HEK293 (cell line): ENCODE results near the gene GIPC2.

Experiments used
- CTCF ChIA-PET: fragments of 350-600 bp; formaldehyde crosslinking; extraction: SDS; loops from one replicate; lab custom pipeline; 2021; ENCODE audit warnings: antibody characterized with exemption; lab: Yijun Ruan, JAX
- POLR2A ChIA-PET: fragments of 300-600 bp; formaldehyde crosslinking; extraction: SDS; loops from one replicate; lab custom pipeline; 2020; ENCODE audit warnings: antibody characterized with exemption, inconsistent platforms; lab: Yijun Ruan, JAX
- H3K27ac ChIP-seq: fragments of 200-500 bp; sonication (Bioruptor generic); 2 replicates; pipeline ENCODE4 v1.5.1; 2014; ENCODE audit warnings: low read depth, low read length, control low read depth, inconsistent platforms; ENCODE audit errors: extremely low read depth
- H3K36me3 ChIP-seq, 2 experiments: fragments of 200-500 bp in 1 of 2; sonication (Bioruptor generic) in 1 of 2; 1 replicate in 1 of 2; 2 replicates in 1 of 2; pipeline ENCODE4 v1.5.1; 2014 to 2017; ENCODE audit warnings: inconsistent platforms in 2 of 2, low read length in 2 of 2; ENCODE audit not compliant: control insufficient read depth in 2 of 2, insufficient read depth in 1 of 2
- H3K4me1 ChIP-seq: fragments of 200-500 bp; sonication (Bioruptor generic); 2 replicates; pipeline ENCODE4 v1.5.1; 2014; ENCODE audit warnings: mild to moderate bottlenecking, low read length, inconsistent platforms; ENCODE audit not compliant: control insufficient read depth, insufficient read depth
- H3K4me3 ChIP-seq: 2 replicates; pipeline ENCODE4 v1.5.1; 2011; ENCODE audit warnings: low read depth, mild to moderate bottlenecking, control low read depth, low read length, moderate library complexity
- H3K9me3 ChIP-seq: fragments of 200-500 bp; sonication (Bioruptor generic); 2 replicates; pipeline ENCODE4 v1.5.1; 2014; ENCODE audit warnings: low read depth, low read length, inconsistent platforms; ENCODE audit not compliant: control insufficient read depth, insufficient read depth
- EGR2 ChIP-seq: fragments of 450-650 bp; formaldehyde crosslinking; IDR thresholded peaks from 2 replicates; pipeline ENCODE4 v1.5.1; 2016; ENCODE audit warnings: low read depth, missing biosample characterization, missing genetic modification characterization
- GLI2 ChIP-seq: fragments of 450-650 bp; formaldehyde crosslinking; IDR thresholded peaks from 2 replicates; pipeline ENCODE4; 2017; ENCODE audit warnings: missing biosample characterization, missing genetic modification characterization, low read depth, borderline replicate concordance
- GLI4 ChIP-seq: fragments of 450-650 bp; formaldehyde crosslinking; IDR thresholded peaks from 2 replicates; pipeline ENCODE4 v1.5.1; 2016; ENCODE audit warnings: missing biosample characterization, missing genetic modification characterization
- KLF10 ChIP-seq: fragments of 450-650 bp; IDR thresholded peaks from 2 replicates; pipeline ENCODE4 v1.5.1; 2018; ENCODE audit warnings: missing biosample characterization, mild to moderate bottlenecking, missing genetic modification characterization
- KLF8 ChIP-seq: fragments of 450-650 bp; formaldehyde crosslinking; IDR thresholded peaks from 2 replicates; pipeline ENCODE4 v1.5.1; 2016; ENCODE audit warnings: missing biosample characterization, missing genetic modification characterization
- REPIN1 ChIP-seq: fragments of 450-650 bp; formaldehyde crosslinking; IDR thresholded peaks from 2 replicates; pipeline ENCODE4 v1.5.1; 2017; ENCODE audit warnings: missing biosample characterization, missing genetic modification characterization, low read depth
- YY2 ChIP-seq: fragments of 450-650 bp; formaldehyde crosslinking; IDR thresholded peaks from 2 replicates; pipeline ENCODE4 v1.5.1; 2016; ENCODE audit warnings: missing biosample characterization, missing genetic modification characterization
- ZFP41 ChIP-seq: fragments of 450-650 bp; formaldehyde crosslinking; IDR thresholded peaks from 2 replicates; pipeline ENCODE4 v1.5.1; 2016; ENCODE audit warnings: missing biosample characterization, missing genetic modification characterization, borderline replicate concordance
- ZNF114 ChIP-seq: fragments of 450-650 bp; formaldehyde crosslinking; IDR thresholded peaks from 2 replicates; pipeline ENCODE4 v1.5.0; 2017; ENCODE audit warnings: missing biosample characterization, missing genetic modification characterization
- ZNF140 ChIP-seq: fragments of 450-650 bp; formaldehyde crosslinking; IDR thresholded peaks from 2 replicates; pipeline ENCODE4 v1.5.1; 2016; ENCODE audit warnings: missing biosample characterization, missing genetic modification characterization
- ZNF2 ChIP-seq: fragments of 450-650 bp; formaldehyde crosslinking; IDR thresholded peaks from 2 replicates; pipeline ENCODE4 v1.5.1; 2016; ENCODE audit warnings: missing biosample characterization, missing genetic modification characterization
- ZNF223 ChIP-seq: fragments of 450-650 bp; formaldehyde crosslinking; IDR thresholded peaks from 2 replicates; pipeline ENCODE4 v1.5.1; 2016; ENCODE audit warnings: missing biosample characterization, missing genetic modification characterization
- ZNF404 ChIP-seq: fragments of 450-650 bp; formaldehyde crosslinking; IDR thresholded peaks from 2 replicates; pipeline ENCODE4 v1.5.1; 2017; ENCODE audit warnings: missing biosample characterization, missing genetic modification characterization
- ZNF571 ChIP-seq: fragments of 450-650 bp; formaldehyde crosslinking; IDR thresholded peaks from 2 replicates; pipeline ENCODE4 v1.5.0; 2017; ENCODE audit warnings: missing biosample characterization, missing genetic modification characterization
- ZNF626 ChIP-seq: fragments of 450-650 bp; sonication (Bioruptor Pico); formaldehyde crosslinking; IDR thresholded peaks from 2 replicates; pipeline ENCODE4 v1.5.1; 2018; ENCODE audit warnings: missing biosample characterization, missing genetic modification characterization, inconsistent platforms
- ZNF791 ChIP-seq: fragments of 450-650 bp; formaldehyde crosslinking; IDR thresholded peaks from 2 replicates; pipeline ENCODE4 v1.5.1; 2016; ENCODE audit warnings: missing biosample characterization, missing genetic modification characterization
- TF ChIP-seq, protein P1 (sequence below): fragments of 450-650 bp; formaldehyde crosslinking; IDR thresholded peaks from 2 replicates; pipeline ENCODE4 v1.5.1; 2017; ENCODE audit warnings: missing biosample characterization, missing genetic modification characterization
- TF ChIP-seq, protein P2 (sequence below): fragments of 450-650 bp; formaldehyde crosslinking; IDR thresholded peaks from 2 replicates; pipeline ENCODE4 v1.5.1; 2016; ENCODE audit warnings: missing biosample characterization, missing genetic modification characterization
- TF ChIP-seq, protein P3 (sequence below): fragments of 450-650 bp; formaldehyde crosslinking; conservative IDR thresholded peaks from 2 replicates; pipeline ENCODE4 v1.5.1; 2016; ENCODE audit warnings: low read depth, missing biosample characterization, missing genetic modification characterization
- TF ChIP-seq, protein P4 (sequence below): fragments of 450-650 bp; formaldehyde crosslinking; IDR thresholded peaks from 2 replicates; pipeline ENCODE4 v1.5.1; 2016; ENCODE audit warnings: missing biosample characterization, missing genetic modification characterization, low read depth
- TF ChIP-seq, protein P5 (sequence below): fragments of 450-650 bp; formaldehyde crosslinking; IDR thresholded peaks from 2 replicates; pipeline ENCODE4 v1.5.1; 2016; ENCODE audit warnings: missing biosample characterization, missing genetic modification characterization

GIPC2 gene

DNA sequence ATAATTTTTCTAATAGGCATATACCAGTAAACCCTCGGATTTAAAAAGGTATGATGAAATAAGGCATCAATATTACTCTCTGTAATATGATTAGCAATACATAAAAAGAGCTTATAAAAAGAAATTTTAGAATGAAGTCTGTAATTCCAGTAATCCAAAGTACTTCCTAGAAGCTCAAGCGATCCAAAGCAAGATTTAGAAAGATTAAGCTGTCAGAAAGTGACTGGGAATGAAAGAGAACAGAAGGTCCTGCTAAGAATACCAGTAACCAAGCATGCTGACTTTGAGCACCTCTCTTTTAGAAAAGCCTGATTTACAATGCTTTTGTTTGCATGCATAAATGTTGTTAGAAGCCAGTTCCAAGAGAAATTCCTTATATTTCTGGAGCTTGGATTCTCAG, 125.1 kb downstream of the GIPC2 start (continued):
- TF ChIP-seq ZNF140, result no peak
- TF ChIP-seq ZNF223 (tag by site-specific recombination), result no peak
- TF ChIP-seq ZNF626 (tag by site-specific recombination), result no peak
- TF ChIP-seq ZNF404, result no peak
- TF ChIP-seq ZNF791 (tag by site-specific recombination), result no peak
- TF ChIP-seq YY2 (tag by site-specific recombination), result no peak
- TF ChIP-seq, all 188 proteins: peak for 0

DNA sequence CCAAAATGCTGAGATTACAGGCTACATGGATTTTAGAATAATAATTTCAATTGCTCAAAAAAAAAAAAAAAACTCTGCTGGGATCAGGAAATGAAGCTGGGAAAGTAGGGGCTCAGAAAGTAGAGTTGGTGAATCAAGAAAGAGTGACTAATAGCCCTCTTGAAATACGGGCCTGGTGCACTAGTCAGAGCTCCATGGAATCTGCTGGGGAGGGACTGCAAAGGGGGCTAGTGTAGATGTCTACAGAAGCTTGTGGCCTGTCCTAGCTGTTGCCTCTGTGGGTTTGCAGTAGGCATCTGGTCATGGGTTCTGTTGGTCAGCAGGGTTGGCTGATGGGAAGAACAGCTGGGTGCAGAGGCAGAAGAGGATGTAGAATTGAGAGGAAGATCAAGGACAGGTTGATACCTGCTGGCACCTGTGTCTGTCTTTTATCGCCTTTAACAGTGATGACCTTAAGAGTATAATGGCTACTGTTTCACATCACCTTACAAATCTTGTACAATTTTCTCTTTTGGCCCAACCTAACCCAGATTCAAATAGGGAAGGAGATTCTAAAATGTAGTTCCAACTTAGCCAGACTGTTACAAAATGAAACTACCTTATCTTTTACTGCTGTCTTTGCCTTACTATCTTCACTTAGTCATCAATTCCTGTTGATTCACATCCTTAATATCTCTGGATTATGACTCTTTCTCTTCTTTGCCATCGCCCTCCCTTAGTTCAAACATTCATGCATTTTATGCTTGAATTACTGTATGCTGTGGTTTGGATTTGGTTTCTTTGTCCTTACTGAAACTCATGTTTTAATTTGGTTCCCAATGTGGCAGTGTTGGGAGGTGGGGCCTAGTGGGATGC, 126.2 kb downstream of the GIPC2 start:
- H3K9me3 ChIP-seq, result no peaks in the 10 kb centered on the region
- H3K4me1 ChIP-seq, result no peaks in the 10 kb centered on the region
- H3K4me3 ChIP-seq, result no peak overlapping the region
- H3K27ac ChIP-seq, result no peak overlapping the region
- H3K36me3 ChIP-seq, result no peaks in the 10 kb centered on the region
- POLR2A ChIA-PET, result no interaction called here
- TF ChIP-seq, protein P1, sequence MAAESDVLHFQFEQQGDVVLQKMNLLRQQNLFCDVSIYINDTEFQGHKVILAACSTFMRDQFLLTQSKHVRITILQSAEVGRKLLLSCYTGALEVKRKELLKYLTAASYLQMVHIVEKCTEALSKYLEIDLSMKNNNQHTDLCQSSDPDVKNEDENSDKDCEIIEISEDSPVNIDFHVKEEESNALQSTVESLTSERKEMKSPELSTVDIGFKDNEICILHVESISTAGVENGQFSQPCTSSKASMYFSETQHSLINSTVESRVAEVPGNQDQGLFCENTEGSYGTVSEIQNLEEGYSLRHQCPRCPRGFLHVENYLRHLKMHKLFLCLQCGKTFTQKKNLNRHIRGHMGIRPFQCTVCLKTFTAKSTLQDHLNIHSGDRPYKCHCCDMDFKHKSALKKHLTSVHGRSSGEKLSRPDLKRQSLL (tag by site-specific recombination), result no peak
- TF ChIP-seq REPIN1 (tag by site-specific recombination) (no peak), ZNF571 (tag by site-specific recombination) (no peak), YY2 (tag by site-specific recombination) (no peak), GLI4 (tag by site-specific recombination) (no peak), GLI2 (tag by site-specific recombination) (no peak), ZNF140 (no peak), KLF10 (no peak), ZNF114 (tag by site-specific recombination) (no peak), ZFP41 (tag by site-specific recombination) (no peak), EGR2 (tag by site-specific recombination) (no peak), KLF8 (tag by site-specific recombination) (no peak), ZNF2 (tag by site-specific recombination) (no peak)
- TF ChIP-seq, protein P2, sequence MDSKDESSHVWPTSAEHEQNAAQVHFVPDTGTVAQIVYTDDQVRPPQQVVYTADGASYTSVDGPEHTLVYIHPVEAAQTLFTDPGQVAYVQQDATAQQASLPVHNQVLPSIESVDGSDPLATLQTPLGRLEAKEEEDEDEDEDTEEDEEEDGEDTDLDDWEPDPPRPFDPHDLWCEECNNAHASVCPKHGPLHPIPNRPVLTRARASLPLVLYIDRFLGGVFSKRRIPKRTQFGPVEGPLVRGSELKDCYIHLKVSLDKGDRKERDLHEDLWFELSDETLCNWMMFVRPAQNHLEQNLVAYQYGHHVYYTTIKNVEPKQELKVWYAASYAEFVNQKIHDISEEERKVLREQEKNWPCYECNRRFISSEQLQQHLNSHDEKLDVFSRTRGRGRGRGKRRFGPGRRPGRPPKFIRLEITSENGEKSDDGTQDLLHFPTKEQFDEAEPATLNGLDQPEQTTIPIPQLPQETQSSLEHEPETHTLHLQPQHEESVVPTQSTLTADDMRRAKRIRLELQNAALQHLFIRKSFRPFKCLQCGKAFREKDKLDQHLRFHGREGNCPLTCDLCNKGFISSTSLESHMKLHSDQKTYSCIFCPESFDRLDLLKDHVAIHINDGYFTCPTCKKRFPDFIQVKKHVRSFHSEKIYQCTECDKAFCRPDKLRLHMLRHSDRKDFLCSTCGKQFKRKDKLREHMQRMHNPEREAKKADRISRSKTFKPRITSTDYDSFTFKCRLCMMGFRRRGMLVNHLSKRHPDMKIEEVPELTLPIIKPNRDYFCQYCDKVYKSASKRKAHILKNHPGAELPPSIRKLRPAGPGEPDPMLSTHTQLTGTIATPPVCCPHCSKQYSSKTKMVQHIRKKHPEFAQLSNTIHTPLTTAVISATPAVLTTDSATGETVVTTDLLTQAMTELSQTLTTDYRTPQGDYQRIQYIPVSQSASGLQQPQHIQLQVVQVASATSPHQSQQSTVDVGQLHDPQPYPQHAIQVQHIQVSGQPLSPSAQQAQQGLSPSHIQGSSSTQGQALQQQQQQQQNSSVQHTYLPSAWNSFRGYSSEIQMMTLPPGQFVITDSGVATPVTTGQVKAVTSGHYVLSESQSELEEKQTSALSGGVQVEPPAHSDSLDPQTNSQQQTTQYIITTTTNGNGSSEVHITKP (tag by site-specific recombination), result no peak
- TF ChIP-seq, protein P3, sequence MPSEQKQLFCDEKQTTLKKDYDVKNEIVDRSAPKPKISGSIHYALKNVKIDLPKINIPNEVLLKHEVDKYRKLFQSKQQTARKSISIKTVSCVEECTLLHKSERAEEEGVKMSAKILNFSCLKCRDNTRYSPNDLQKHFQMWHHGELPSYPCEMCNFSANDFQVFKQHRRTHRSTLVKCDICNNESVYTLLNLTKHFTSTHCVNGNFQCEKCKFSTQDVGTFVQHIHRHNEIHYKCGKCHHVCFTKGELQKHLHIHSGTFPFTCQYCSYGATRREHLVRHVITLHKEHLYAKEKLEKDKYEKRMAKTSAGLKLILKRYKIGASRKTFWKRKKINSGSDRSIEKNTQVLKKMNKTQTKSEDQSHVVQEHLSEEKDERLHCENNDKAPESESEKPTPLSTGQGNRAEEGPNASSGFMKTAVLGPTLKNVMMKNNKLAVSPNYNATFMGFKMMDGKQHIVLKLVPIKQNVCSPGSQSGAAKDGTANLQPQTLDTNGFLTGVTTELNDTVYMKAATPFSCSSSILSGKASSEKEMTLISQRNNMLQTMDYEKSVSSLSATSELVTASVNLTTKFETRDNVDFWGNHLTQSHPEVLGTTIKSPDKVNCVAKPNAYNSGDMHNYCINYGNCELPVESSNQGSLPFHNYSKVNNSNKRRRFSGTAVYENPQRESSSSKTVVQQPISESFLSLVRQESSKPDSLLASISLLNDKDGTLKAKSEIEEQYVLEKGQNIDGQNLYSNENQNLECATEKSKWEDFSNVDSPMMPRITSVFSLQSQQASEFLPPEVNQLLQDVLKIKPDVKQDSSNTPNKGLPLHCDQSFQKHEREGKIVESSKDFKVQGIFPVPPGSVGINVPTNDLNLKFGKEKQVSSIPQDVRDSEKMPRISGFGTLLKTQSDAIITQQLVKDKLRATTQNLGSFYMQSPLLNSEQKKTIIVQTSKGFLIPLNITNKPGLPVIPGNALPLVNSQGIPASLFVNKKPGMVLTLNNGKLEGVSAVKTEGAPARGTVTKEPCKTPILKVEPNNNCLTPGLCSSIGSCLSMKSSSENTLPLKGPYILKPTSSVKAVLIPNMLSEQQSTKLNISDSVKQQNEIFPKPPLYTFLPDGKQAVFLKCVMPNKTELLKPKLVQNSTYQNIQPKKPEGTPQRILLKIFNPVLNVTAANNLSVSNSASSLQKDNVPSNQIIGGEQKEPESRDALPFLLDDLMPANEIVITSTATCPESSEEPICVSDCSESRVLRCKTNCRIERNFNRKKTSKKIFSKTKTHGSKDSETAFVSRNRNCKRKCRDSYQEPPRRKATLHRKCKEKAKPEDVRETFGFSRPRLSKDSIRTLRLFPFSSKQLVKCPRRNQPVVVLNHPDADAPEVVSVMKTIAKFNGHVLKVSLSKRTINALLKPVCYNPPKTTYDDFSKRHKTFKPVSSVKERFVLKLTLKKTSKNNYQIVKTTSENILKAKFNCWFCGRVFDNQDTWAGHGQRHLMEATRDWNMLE, result no peak
- TF ChIP-seq, protein P4, sequence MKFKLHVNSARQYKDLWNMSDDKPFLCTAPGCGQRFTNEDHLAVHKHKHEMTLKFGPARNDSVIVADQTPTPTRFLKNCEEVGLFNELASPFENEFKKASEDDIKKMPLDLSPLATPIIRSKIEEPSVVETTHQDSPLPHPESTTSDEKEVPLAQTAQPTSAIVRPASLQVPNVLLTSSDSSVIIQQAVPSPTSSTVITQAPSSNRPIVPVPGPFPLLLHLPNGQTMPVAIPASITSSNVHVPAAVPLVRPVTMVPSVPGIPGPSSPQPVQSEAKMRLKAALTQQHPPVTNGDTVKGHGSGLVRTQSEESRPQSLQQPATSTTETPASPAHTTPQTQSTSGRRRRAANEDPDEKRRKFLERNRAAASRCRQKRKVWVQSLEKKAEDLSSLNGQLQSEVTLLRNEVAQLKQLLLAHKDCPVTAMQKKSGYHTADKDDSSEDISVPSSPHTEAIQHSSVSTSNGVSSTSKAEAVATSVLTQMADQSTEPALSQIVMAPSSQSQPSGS, result no peak
- TF ChIP-seq, protein P5, sequence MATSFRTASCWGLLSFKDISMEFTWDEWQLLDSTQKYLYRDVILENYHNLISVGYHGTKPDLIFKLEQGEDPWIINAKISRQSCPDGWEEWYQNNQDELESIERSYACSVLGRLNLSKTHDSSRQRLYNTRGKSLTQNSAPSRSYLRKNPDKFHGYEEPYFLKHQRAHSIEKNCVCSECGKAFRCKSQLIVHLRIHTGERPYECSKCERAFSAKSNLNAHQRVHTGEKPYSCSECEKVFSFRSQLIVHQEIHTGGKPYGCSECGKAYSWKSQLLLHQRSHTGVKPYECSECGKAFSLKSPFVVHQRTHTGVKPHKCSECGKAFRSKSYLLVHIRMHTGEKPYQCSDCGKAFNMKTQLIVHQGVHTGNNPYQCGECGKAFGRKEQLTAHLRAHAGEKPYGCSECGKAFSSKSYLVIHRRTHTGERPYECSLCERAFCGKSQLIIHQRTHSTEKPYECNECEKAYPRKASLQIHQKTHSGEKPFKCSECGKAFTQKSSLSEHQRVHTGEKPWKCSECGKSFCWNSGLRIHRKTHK, result no peak
- TF ChIP-seq, all 188 proteins: peak for 0
- CTCF ChIA-PET, result no interaction called here
